AG10803 (cell line): ENCODE measurements around the gene ZNF74.

ENCODE experiments used
- DNase-seq: peaks from one replicate; pipeline ENCODE4 v3.0.0; 2010; ENCODE audit warnings: low read depth
- H3K4me3 ChIP-seq: 2 replicates; pipeline ENCODE4 v1.5.1; 2011; ENCODE audit warnings: mild to moderate bottlenecking, low read length, control low read depth
- CTCF ChIP-seq: conservative IDR thresholded peaks from 2 replicates; pipeline ENCODE4 v1.5.1; 2011; ENCODE audit warnings: mild to moderate bottlenecking, low read length, control low read depth, inconsistent platforms

ZNF74 gene

GRCh38 chr22:20438678-20439492 lies 44.9 kb downstream of the ZNF74 start:
- peak overlapping the region; percentile 99 for H3K4me3 ChIP-seq
- peak; percentile 54 for TF ChIP-seq CTCF
- DNase-seq = no peak

- no peak for TF ChIP-seq CTCF
- no peak for DNase-seq
- no peak overlapping the region for H3K4me3 ChIP-seq
These were observed 45.6 kb downstream of the ZNF74 start for GRCh38 chr22:20439556-20439927.

GRCh38 chr22:20439928-20440575 lies 46.1 kb downstream of the ZNF74 start:
- no peak overlapping the region for H3K4me3 ChIP-seq
- TF ChIP-seq CTCF = no peak
- DNase-seq = no peak

GRCh38 chr22:20440637-20441591 lies 47.0 kb downstream of the ZNF74 start:
- DNase-seq = no peak
- no peak for TF ChIP-seq CTCF
- H3K4me3 ChIP-seq = no peak overlapping the region

GRCh38 chr22:20441631-20442484 lies 47.9 kb downstream of the ZNF74 start:
- no peak for TF ChIP-seq CTCF
- peak; percentile 54 for DNase-seq
- H3K4me3 ChIP-seq = no peak overlapping the region

GRCh38 chr22:20442485-20443284 lies 48.7 kb downstream of the ZNF74 start:
- no peak for TF ChIP-seq CTCF
- DNase-seq = no peak
- H3K4me3 ChIP-seq = no peak overlapping the region
